B cell (primary cell): ENCODE measurements around the gene ELAPOR1.

Source experiments
- EZH2 ChIP-seq: IDR thresholded peaks from 2 replicates; pipeline ENCODE4 v1.6.1; 2012; ENCODE audit warnings: borderline replicate concordance, low read depth, mild to moderate bottlenecking, moderate library complexity, low read length; ENCODE audit not compliant: insufficient read depth, poor library complexity, severe bottlenecking
- TF ChIP-seq, protein P1 (sequence below): fragments of 200-600 bp; IDR thresholded peaks from one replicate; pipeline ENCODE4 v1.8.0; 2022; ENCODE audit warnings: antibody characterized with exemption, mild to moderate bottlenecking

- TF ChIP-seq EZH2: no peak
- TF ChIP-seq, protein P1, sequence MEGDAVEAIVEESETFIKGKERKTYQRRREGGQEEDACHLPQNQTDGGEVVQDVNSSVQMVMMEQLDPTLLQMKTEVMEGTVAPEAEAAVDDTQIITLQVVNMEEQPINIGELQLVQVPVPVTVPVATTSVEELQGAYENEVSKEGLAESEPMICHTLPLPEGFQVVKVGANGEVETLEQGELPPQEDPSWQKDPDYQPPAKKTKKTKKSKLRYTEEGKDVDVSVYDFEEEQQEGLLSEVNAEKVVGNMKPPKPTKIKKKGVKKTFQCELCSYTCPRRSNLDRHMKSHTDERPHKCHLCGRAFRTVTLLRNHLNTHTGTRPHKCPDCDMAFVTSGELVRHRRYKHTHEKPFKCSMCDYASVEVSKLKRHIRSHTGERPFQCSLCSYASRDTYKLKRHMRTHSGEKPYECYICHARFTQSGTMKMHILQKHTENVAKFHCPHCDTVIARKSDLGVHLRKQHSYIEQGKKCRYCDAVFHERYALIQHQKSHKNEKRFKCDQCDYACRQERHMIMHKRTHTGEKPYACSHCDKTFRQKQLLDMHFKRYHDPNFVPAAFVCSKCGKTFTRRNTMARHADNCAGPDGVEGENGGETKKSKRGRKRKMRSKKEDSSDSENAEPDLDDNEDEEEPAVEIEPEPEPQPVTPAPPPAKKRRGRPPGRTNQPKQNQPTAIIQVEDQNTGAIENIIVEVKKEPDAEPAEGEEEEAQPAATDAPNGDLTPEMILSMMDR: no peak
These were observed 30.0 kb upstream of the ELAPOR1 start for GRCh38 chr1:109083923-109084322.
